ENCODE measurements around the gene TLK2. TPM values are rescaled to one million over a fixed set of nuclear protein-coding genes. Genes with fewer than 3 reads are reported as not detected.

Gene TLK2
- total and polyA plus RNA-seq, 2 donors (not counting 3 experiments of a cell fraction or from before 2014, with no cell fraction given): 30.7 to 40.7 TPM

- Histone ChIP-seq H3K79me2 (ENCODE audit: control insufficient read depth, insufficient read depth, low read length) (no peaks in the 10 kb centered on the region), H2AFZ (ENCODE audit: low read depth, low read length) (no peak overlapping the region), H3K4me1 (ENCODE audit: control insufficient read depth, extremely low read depth, insufficient read depth, low read length) (no peaks in the 10 kb centered on the region), H3K27ac (ENCODE audit: insufficient read depth, low read depth, low read length) (no peak overlapping the region), H3K4me3 (replicated peaks in 1 of 3; ENCODE audit: insufficient read depth in 1 of 3, low read depth in 1 of 3, low read length in 3 of 3) (no peak overlapping the region), H3K9me3 (replicated peaks; ENCODE audit: control insufficient read depth, insufficient read depth, low read length) (no peaks in the 10 kb centered on the region), H3K9ac (replicated peaks; ENCODE audit: extremely low read depth, insufficient read depth, low read length) (no peak overlapping the region), H4K20me1 (replicated peaks; ENCODE audit: control insufficient read depth, extremely low read depth, insufficient read depth, low read length) (no peaks in the 10 kb centered on the region), H3K27me3 (ENCODE audit: control insufficient read depth in 2 of 2, insufficient read depth in 2 of 2, low read length in 2 of 2) (no peaks in the 10 kb centered on the region), H3K9me1 (replicated peaks; ENCODE audit: control insufficient read depth, extremely low read depth, insufficient read depth, low read length) (no peaks in the 10 kb centered on the region), H3K4me2 (ENCODE audit: insufficient read depth, low read length) (no peak overlapping the region), H3K36me3 (ENCODE audit: control insufficient read depth in 2 of 2, extremely low read depth in 1 of 2, insufficient read depth in 2 of 2, low read length in 2 of 2) (peaks cover 6 to 21% of the 10 kb centered on the region in 2 experiments)
- TF ChIP-seq FOS (IDR thresholded peaks at IDR 0.05; ENCODE audit: borderline replicate concordance, insufficient read depth, low read length) (no peak), MYC (IDR thresholded peaks at IDR 0.05; ENCODE audit: low read depth, low read length) (no peak), POLR2A (IDR thresholded peaks at IDR 0.05; ENCODE audit: low read depth, low read length) (no peak), EZH2 (IDR thresholded peaks at IDR 0.05; ENCODE audit: borderline replicate concordance, low read depth, low read length, severe bottlenecking) (no peak), JUN (IDR thresholded peaks at IDR 0.05; ENCODE audit: borderline replicate concordance, insufficient read depth, insufficient read length, low read depth) (no peak), MAX (IDR thresholded peaks at IDR 0.05; ENCODE audit: insufficient read depth, insufficient read length) (no peak), GATA2 (IDR thresholded peaks at IDR 0.05; ENCODE audit: insufficient read depth, insufficient read length, low read depth, low read length) (no peak)
- TF ChIP-seq, protein P1, sequence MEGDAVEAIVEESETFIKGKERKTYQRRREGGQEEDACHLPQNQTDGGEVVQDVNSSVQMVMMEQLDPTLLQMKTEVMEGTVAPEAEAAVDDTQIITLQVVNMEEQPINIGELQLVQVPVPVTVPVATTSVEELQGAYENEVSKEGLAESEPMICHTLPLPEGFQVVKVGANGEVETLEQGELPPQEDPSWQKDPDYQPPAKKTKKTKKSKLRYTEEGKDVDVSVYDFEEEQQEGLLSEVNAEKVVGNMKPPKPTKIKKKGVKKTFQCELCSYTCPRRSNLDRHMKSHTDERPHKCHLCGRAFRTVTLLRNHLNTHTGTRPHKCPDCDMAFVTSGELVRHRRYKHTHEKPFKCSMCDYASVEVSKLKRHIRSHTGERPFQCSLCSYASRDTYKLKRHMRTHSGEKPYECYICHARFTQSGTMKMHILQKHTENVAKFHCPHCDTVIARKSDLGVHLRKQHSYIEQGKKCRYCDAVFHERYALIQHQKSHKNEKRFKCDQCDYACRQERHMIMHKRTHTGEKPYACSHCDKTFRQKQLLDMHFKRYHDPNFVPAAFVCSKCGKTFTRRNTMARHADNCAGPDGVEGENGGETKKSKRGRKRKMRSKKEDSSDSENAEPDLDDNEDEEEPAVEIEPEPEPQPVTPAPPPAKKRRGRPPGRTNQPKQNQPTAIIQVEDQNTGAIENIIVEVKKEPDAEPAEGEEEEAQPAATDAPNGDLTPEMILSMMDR (IDR thresholded peaks at IDR 0.05; ENCODE audit: extremely low read depth in 1 of 2, insufficient read depth in 1 of 2, low read depth in 1 of 2, low read length in 2 of 2): no peak
- DNase-seq (ENCODE audit: low read depth, low spot score) (no peak), FAIRE-seq (no peak)
- intact Hi-C loops (cut with micrococcal nuclease) (no loop called here), dilution Hi-C loops (cut with MboI; ENCODE audit: extremely low pct_ligation_motif_present, low sequenced_read_pairs) (no loop called here)
- ChIA-PET CTCF (no interaction called here), POLR2A (no interaction called here)
- BruUV-seq (replicated peaks): no TSS peak
Measured at GRCh38 chr17:62605588-62605987, 127.0 kb downstream of the TLK2 start.

Measured in endothelial cell of umbilical vein (primary cell).